Stimulated activated naive B cell treated with anti-CD40 and anti-IgM and Interleukin-4, amounts not matched to agents 10 μg/mL and 1 μg/mL and 100 μg/mL, for 72 hours (primary cell): ENCODE data around the gene ECSCR.
A peak's percentile ranks its signal among the peaks of the same experiment; 100 is the strongest.
"Not testable (repeated sequence)": the region's sequence is repeated elsewhere in the genome, so short reads cannot be mapped to it uniquely, and the experiment has no call there.

ENCODE experiments used
- ATAC-seq, 2 donors: fragments of 150-1000 bp; cut with Tn5 transposase; replicated peaks; 2 replicates each; pipeline ENCODE4 v1.10.0; 2021; ENCODE audit warnings: moderate library complexity in 1 of 2
- DNase-seq: peaks from one replicate; pipeline ENCODE4 v3.0.0; 2021
- H3K27ac Mint-ChIP-seq: one replicate; pipeline ENCODE4 v1.8.0; 2022; ENCODE audit warnings: mild to moderate bottlenecking, mixed read lengths
- H3K27me3 Mint-ChIP-seq, 2 donors: one replicate each; pipeline ENCODE4 v1.8.0; 2022; ENCODE audit warnings: mixed read lengths in 2 of 2
- H3K36me3 Mint-ChIP-seq, 2 donors: one replicate each; pipeline ENCODE4 v1.8.0; 2022; ENCODE audit warnings: mixed read lengths in 2 of 2, mild to moderate bottlenecking in 1 of 2
- H3K4me1 Mint-ChIP-seq, 2 donors: one replicate each; pipeline ENCODE4 v1.8.0; 2022; ENCODE audit warnings: mixed read lengths in 2 of 2, mild to moderate bottlenecking in 1 of 2
- H3K4me3 Mint-ChIP-seq, 2 donors: one replicate each; pipeline ENCODE4 v1.8.0; 2022; ENCODE audit warnings: mild to moderate bottlenecking in 2 of 2, mixed read lengths in 2 of 2, moderate library complexity in 1 of 2
- H3K9me3 Mint-ChIP-seq, 2 donors: one replicate each; pipeline ENCODE4 v1.8.0; 2022; ENCODE audit warnings: mixed read lengths in 2 of 2, mild to moderate bottlenecking in 1 of 2

The ECSCR gene

GRCh38 chr5:139445325-139446170, 17.0 kb downstream of the ECSCR start:
- DNase-seq, result no peak
- peaks cover 27 to 30% of the 10 kb centered on the region in 2 donors for H3K4me1 Mint-ChIP-seq
- H3K27ac Mint-ChIP-seq, result peak overlapping the region; percentile 62

GRCh38 chr5:139443831-139444453, 18.6 kb downstream of the ECSCR start:
- DNase-seq (no peak), ATAC-seq (no peak)
- Mint-ChIP-seq H3K4me3 (no peak overlapping the region), H3K36me3 (peaks cover 2 to 11% of the 10 kb centered on the region in 2 donors), H3K4me1 (peaks cover 35 to 38% of the 10 kb centered on the region in 2 donors), H3K27me3 (peaks cover 0 to 4% of the 10 kb centered on the region in 2 donors), H3K9me3 (peaks cover 0 to 11% of the 10 kb centered on the region in 2 donors), H3K27ac (no peak overlapping the region)

More at GRCh38 chr5:139445325-139446170, 17.0 kb downstream of the ECSCR start:
- peaks cover 0 to 11% of the 10 kb centered on the region in 2 donors for H3K9me3 Mint-ChIP-seq
- H3K36me3 Mint-ChIP-seq, result peaks cover 0 to 11% of the 10 kb centered on the region in 2 donors
- H3K4me3 Mint-ChIP-seq, result no peak overlapping the region
- ATAC-seq, result no peak
- H3K27me3 Mint-ChIP-seq, result peaks cover 0 to 4% of the 10 kb centered on the region in 2 donors

GRCh38 chr5:139440416-139440815, 22.1 kb downstream of the ECSCR start:
- H3K4me1 Mint-ChIP-seq, result peaks cover 18 to 28% of the 10 kb centered on the region in 2 donors
- H3K36me3 Mint-ChIP-seq, result peaks cover 8 to 16% of the 10 kb centered on the region in 2 donors
- not testable (repeated sequence) for H3K9me3 Mint-ChIP-seq, H3K4me3 Mint-ChIP-seq, DNase-seq, H3K27me3 Mint-ChIP-seq, ATAC-seq, H3K27ac Mint-ChIP-seq

- peak; percentile 96 to 99 for ATAC-seq
- H3K4me3 Mint-ChIP-seq, result peak within 1 kb of the TSS; percentile 96 to 99
- peaks cover 0 to 4% of the 10 kb centered on the region in 2 donors for H3K27me3 Mint-ChIP-seq
- H3K27ac Mint-ChIP-seq, result peak within 1 kb of the TSS; percentile 100
- no peaks in the 10 kb centered on the region for H3K9me3 Mint-ChIP-seq
- H3K36me3 Mint-ChIP-seq, result peaks cover 12 to 21% of the 10 kb centered on the region in 2 donors
- peak; percentile 91 for DNase-seq
- peaks cover 18 to 28% of the 10 kb centered on the region in 2 donors for H3K4me1 Mint-ChIP-seq
Observed at GRCh38 chr5:139439013-139439903, 23.3 kb downstream of the ECSCR start, which contains the start of gene DNAJC18. DNAJC18 (minus strand) TSS chr5:139439525; CDS start chr5:139439445, 80 bp downstream.

- Mint-ChIP-seq H3K27ac (peak overlapping the region; percentile 100), H3K4me3 (peak overlapping the region; percentile 96 to 99), H3K9me3 (no peaks in the 10 kb centered on the region), H3K27me3 (peaks cover 0 to 4% of the 10 kb centered on the region in 2 donors), H3K4me1 (peaks cover 18 to 26% of the 10 kb centered on the region in 2 donors), H3K36me3 (peaks cover 12 to 21% of the 10 kb centered on the region in 2 donors)
- ATAC-seq, result no peak
- DNase-seq, result no peak
Observed at GRCh38 chr5:139438707-139439012, 23.9 kb downstream of the ECSCR start.

- ATAC-seq (no peak), DNase-seq (no peak)
- H3K27ac Mint-ChIP-seq, result no peak overlapping the region
- H3K27me3 Mint-ChIP-seq, result no peaks in the 10 kb centered on the region
- H3K4me1 Mint-ChIP-seq, result peaks cover 18 to 20% of the 10 kb centered on the region in 2 donors
- no peak overlapping the region for H3K4me3 Mint-ChIP-seq
- no peaks in the 10 kb centered on the region for H3K9me3 Mint-ChIP-seq
- peaks cover 12 to 25% of the 10 kb centered on the region in 2 donors for H3K36me3 Mint-ChIP-seq
Observed at GRCh38 chr5:139435676-139436075, 26.9 kb downstream of the ECSCR start.

GRCh38 chr5:139431706-139432105, 30.8 kb downstream of the ECSCR start:
- no peak for DNase-seq
- Mint-ChIP-seq H3K9me3 (no peaks in the 10 kb centered on the region), H3K36me3 (peaks cover 20 to 32% of the 10 kb centered on the region in 2 donors), H3K27me3 (no peaks in the 10 kb centered on the region), H3K4me1 (no peaks in the 10 kb centered on the region), H3K27ac (no peak overlapping the region), H3K4me3 (no peak overlapping the region)
- no peak for ATAC-seq

GRCh38 chr5:139430015-139430414, 32.5 kb downstream of the ECSCR start:
- no peak for ATAC-seq
- DNase-seq, result no peak
- Mint-ChIP-seq H3K4me3 (no peak overlapping the region), H3K9me3 (no peaks in the 10 kb centered on the region), H3K36me3 (peaks cover 24 to 30% of the 10 kb centered on the region in 2 donors), H3K27me3 (no peaks in the 10 kb centered on the region), H3K4me1 (no peaks in the 10 kb centered on the region), H3K27ac (no peak overlapping the region)

- H3K4me3 Mint-ChIP-seq, result no peak overlapping the region
- no peaks in the 10 kb centered on the region for H3K27me3 Mint-ChIP-seq
- no peaks in the 10 kb centered on the region for H3K9me3 Mint-ChIP-seq
- DNase-seq (no peak), ATAC-seq (no peak)
- no peak overlapping the region for H3K27ac Mint-ChIP-seq
- peaks cover 38 to 43% of the 10 kb centered on the region in 2 donors for H3K36me3 Mint-ChIP-seq
- H3K4me1 Mint-ChIP-seq, result peaks cover 4 to 5% of the 10 kb centered on the region in 2 donors
Observed at GRCh38 chr5:139426203-139426885, 36.2 kb downstream of the ECSCR start.

- Mint-ChIP-seq H3K27me3 (no peaks in the 10 kb centered on the region), H3K27ac (no peak overlapping the region), H3K4me1 (peaks cover 4 to 5% of the 10 kb centered on the region in 2 donors), H3K4me3 (no peak overlapping the region), H3K9me3 (no peaks in the 10 kb centered on the region), H3K36me3 (peaks cover 43 to 47% of the 10 kb centered on the region in 2 donors)
- ATAC-seq (no peak), DNase-seq (no peak)
Observed at GRCh38 chr5:139425497-139425896, 37.0 kb downstream of the ECSCR start.

GRCh38 chr5:139422307-139422893, 40.1 kb downstream of the ECSCR start:
- DNase-seq (peak; percentile 53), ATAC-seq (peak; percentile 92)
- peaks cover 51 to 53% of the 10 kb centered on the region in 2 donors for H3K36me3 Mint-ChIP-seq
- no peaks in the 10 kb centered on the region for H3K9me3 Mint-ChIP-seq
- H3K27me3 Mint-ChIP-seq, result no peaks in the 10 kb centered on the region
- no peak overlapping the region for H3K27ac Mint-ChIP-seq
- H3K4me3 Mint-ChIP-seq, result no peak overlapping the region
- H3K4me1 Mint-ChIP-seq, result peaks cover 4 to 5% of the 10 kb centered on the region in 2 donors

- Mint-ChIP-seq H3K36me3 (peaks cover 40 to 48% of the 10 kb centered on the region in 2 donors), H3K27me3 (no peaks in the 10 kb centered on the region), H3K4me1 (peaks cover 10 to 30% of the 10 kb centered on the region in 2 donors), H3K9me3 (no peaks in the 10 kb centered on the region), H3K4me3 (no peak overlapping the region), H3K27ac (no peak overlapping the region)
- ATAC-seq (no peak), DNase-seq (no peak)
Observed at GRCh38 chr5:139419226-139420192, 43.0 kb downstream of the ECSCR start.
